SU-DHL-6 (cell line): ENCODE measurements around the gene MYO7A.

Experiments
- EZH2phosphoT487 ChIP-seq: fragments of 200-600 bp; sonication (generic), shearing (Covaris generic); conservative IDR thresholded peaks from 2 replicates; pipeline ENCODE4 v1.6.1; 2018; ENCODE audit warnings: mild to moderate bottlenecking, antibody characterized with exemption, low read length, moderate library complexity, mixed read lengths
- TF ChIP-seq, protein P1 (sequence below): fragments of 200-600 bp; sonication (generic); IDR thresholded peaks from one replicate; pipeline ENCODE4 v1.5.1; 2017; ENCODE audit warnings: antibody characterized with exemption, mild to moderate bottlenecking, low read length, moderate library complexity; ENCODE audit not compliant: insufficient read depth, poor library complexity, severe bottlenecking

DNA sequence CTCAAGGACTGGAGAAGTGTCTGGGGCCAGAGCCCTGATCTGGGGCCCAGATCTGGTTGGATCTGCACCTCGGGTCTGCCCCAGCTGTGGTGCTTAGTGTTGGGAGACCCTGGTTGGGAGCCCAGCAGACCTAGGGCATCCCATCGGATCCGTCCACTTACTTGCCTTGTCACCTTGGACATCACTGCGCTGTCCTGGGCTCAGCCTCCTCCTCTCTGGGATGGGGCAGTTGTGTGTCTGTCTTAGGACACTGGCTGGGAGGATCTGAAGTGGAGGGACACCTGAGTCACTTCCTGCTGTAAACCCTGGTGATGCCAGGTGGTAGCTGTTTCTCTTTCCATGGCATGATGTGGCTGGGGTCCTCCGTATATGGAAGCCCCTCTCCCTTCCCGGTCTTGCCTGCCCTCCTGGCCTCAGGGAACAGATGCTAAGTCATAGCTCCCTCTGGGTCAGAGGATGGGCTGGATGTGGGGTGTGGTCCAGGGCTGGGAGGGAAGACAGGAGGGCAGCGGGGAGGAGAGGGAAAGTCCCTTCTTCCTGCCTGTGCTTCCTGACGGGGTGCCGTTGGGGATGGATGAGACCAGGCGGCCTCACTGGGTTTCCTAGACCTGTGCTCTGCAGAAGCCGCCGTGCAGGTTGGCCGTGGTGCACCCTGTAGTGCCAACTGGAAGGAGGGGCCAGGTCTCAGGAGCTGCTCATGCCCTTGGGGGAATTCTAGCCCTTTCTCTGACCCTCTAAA, 37.5 kb upstream of the MYO7A start:
- TF ChIP-seq, protein P1, sequence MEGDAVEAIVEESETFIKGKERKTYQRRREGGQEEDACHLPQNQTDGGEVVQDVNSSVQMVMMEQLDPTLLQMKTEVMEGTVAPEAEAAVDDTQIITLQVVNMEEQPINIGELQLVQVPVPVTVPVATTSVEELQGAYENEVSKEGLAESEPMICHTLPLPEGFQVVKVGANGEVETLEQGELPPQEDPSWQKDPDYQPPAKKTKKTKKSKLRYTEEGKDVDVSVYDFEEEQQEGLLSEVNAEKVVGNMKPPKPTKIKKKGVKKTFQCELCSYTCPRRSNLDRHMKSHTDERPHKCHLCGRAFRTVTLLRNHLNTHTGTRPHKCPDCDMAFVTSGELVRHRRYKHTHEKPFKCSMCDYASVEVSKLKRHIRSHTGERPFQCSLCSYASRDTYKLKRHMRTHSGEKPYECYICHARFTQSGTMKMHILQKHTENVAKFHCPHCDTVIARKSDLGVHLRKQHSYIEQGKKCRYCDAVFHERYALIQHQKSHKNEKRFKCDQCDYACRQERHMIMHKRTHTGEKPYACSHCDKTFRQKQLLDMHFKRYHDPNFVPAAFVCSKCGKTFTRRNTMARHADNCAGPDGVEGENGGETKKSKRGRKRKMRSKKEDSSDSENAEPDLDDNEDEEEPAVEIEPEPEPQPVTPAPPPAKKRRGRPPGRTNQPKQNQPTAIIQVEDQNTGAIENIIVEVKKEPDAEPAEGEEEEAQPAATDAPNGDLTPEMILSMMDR, result no peak
- no peak for TF ChIP-seq EZH2phosphoT487
